DOHH2 (cell line): Measurements from ENCODE around the gene MYO18A.

Experiments used
- H3F3A ChIP-seq: fragments of 200-600 bp; sonication (generic), shearing (Covaris generic); 2 replicates; pipeline ENCODE4 v1.6.0; 2016; ENCODE audit warnings: antibody characterized with exemption, mild to moderate bottlenecking; ENCODE audit not compliant: control insufficient read depth, insufficient read depth
- H3K27ac ChIP-seq: fragments of 200-600 bp; sonication (generic); 2 replicates; pipeline ENCODE4 v1.5.1; 2014; ENCODE audit warnings: low read depth, mild to moderate bottlenecking, low read length, moderate library complexity
- H3K27me3 ChIP-seq: fragments of 200-600 bp; sonication (generic); 2 replicates; pipeline ENCODE4 v1.6.1; 2014; ENCODE audit warnings: mild to moderate bottlenecking, low read length, mixed read lengths; ENCODE audit not compliant: control insufficient read depth
- H3K36me3 ChIP-seq: fragments of 200-600 bp; sonication (generic); 2 replicates; pipeline ENCODE4 v1.6.1; 2014; ENCODE audit warnings: mild to moderate bottlenecking, low read length, moderate library complexity, mixed read lengths; ENCODE audit not compliant: control insufficient read depth
- H3K4me1 ChIP-seq: fragments of 200-600 bp; sonication (generic); 2 replicates; pipeline ENCODE4 v1.6.1; 2014; ENCODE audit warnings: mild to moderate bottlenecking, low read length, mixed read lengths; ENCODE audit not compliant: control insufficient read depth
- H3K4me2 ChIP-seq: fragments of 200-600 bp; sonication (generic); 2 replicates; pipeline ENCODE4 v1.6.0; 2014; ENCODE audit warnings: mild to moderate bottlenecking, low read length, moderate library complexity
- H3K4me3 ChIP-seq: fragments of 200-600 bp; sonication (generic); 2 replicates; pipeline ENCODE4 v1.5.1; 2014; ENCODE audit warnings: mild to moderate bottlenecking, low read length, mixed read lengths
- H3K79me2 ChIP-seq: fragments of 200-600 bp; sonication (generic); 2 replicates; pipeline ENCODE4 v1.6.1; 2014; ENCODE audit warnings: mild to moderate bottlenecking, low read length, mixed read lengths; ENCODE audit not compliant: control insufficient read depth
- H3K9me2 ChIP-seq: fragments of 200-600 bp; sonication (generic); replicated peaks from 2 replicates; pipeline ENCODE4 v1.6.1; 2014; ENCODE audit warnings: mild to moderate bottlenecking, low read length, mixed read lengths; ENCODE audit not compliant: control insufficient read depth
- H3K9me3 ChIP-seq: fragments of 200-600 bp; sonication (generic); 2 replicates; pipeline ENCODE4 v1.6.1; 2014; ENCODE audit warnings: antibody characterized with exemption, low read length, mixed read lengths; ENCODE audit not compliant: control insufficient read depth, insufficient read depth
- H4K20me1 ChIP-seq: fragments of 200-600 bp; sonication (generic); 2 replicates; pipeline ENCODE4 v1.6.0; 2014; ENCODE audit warnings: low read depth, mild to moderate bottlenecking, antibody characterized with exemption, low read length, moderate library complexity; ENCODE audit not compliant: control insufficient read depth, insufficient read depth
- EZH2phosphoT487 ChIP-seq: fragments of 200-600 bp; sonication (generic); IDR thresholded peaks from 2 replicates; pipeline ENCODE4 v1.6.1; 2017; ENCODE audit warnings: borderline replicate concordance, mild to moderate bottlenecking, antibody characterized with exemption, low read length, moderate library complexity, mixed read lengths
- TF ChIP-seq, protein P1 (sequence below): fragments of 200-600 bp; sonication (generic); IDR thresholded peaks from one replicate; pipeline ENCODE4 v1.5.1; 2014; ENCODE audit warnings: antibody characterized with exemption, mild to moderate bottlenecking, low read depth, low read length; ENCODE audit not compliant: poor library complexity, severe bottlenecking

Gene MYO18A

DNA sequence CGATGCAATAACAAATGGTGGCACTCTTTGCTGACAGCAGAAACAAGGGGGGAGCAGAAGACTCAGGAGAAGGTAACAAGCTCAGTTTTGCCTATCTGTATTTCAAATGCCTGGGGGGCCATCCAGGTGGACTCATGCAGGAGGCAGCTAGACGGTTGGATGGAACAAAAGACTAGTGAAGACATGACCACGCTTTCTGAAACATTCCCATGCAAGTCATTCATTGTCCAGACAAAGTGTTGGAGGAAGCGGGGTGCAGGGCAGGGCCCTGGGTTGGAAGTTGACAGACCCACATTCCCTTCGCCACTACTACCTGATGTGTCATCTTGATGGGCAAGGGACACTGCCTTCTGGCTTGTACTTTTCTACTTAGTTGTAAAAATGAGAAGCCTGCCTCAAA lies 36.7 kb upstream of the MYO18A start:
- Histone ChIP-seq H3K27me3 (no peaks in the 10 kb centered on the region; the same call in none of the 2 replicates), H3K36me3 (no peaks in the 10 kb centered on the region), H3K4me3 (no peak overlapping the region), H3K79me2 (no peaks in the 10 kb centered on the region), H3K9me2 (no peaks in the 10 kb centered on the region), H3K4me1 (peaks cover 15% of the 10 kb centered on the region), H3K4me2 (no peak overlapping the region), H3F3A (no peaks in the 10 kb centered on the region), H4K20me1 (no peaks in the 10 kb centered on the region), H3K27ac (no peak overlapping the region), H3K9me3 (no peaks in the 10 kb centered on the region)
- TF ChIP-seq, protein P1, sequence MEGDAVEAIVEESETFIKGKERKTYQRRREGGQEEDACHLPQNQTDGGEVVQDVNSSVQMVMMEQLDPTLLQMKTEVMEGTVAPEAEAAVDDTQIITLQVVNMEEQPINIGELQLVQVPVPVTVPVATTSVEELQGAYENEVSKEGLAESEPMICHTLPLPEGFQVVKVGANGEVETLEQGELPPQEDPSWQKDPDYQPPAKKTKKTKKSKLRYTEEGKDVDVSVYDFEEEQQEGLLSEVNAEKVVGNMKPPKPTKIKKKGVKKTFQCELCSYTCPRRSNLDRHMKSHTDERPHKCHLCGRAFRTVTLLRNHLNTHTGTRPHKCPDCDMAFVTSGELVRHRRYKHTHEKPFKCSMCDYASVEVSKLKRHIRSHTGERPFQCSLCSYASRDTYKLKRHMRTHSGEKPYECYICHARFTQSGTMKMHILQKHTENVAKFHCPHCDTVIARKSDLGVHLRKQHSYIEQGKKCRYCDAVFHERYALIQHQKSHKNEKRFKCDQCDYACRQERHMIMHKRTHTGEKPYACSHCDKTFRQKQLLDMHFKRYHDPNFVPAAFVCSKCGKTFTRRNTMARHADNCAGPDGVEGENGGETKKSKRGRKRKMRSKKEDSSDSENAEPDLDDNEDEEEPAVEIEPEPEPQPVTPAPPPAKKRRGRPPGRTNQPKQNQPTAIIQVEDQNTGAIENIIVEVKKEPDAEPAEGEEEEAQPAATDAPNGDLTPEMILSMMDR, result no peak
- no peak for TF ChIP-seq EZH2phosphoT487

DNA sequence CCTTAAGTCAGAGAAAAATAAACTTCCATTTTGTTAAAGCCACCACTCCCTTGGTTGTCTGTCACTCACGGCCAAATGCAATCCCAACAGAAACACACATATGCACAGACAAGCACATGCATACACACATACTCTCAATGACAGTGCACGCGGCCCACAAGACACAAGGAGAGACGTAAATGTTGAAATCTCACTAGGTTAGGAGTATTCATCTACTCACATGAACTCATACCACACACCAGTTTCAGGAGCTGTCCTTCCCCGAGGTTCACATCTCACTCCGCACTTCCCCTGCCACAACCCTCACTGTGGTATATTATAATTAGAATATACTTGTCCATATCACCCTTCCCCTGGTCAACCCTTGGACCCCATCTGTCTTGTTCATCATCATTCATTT lies 36.0 kb upstream of the MYO18A start:
- H3K4me2 ChIP-seq, result no peak overlapping the region
- no peak for TF ChIP-seq EZH2phosphoT487
- TF ChIP-seq, protein P1, result no peak
- no peaks in the 10 kb centered on the region for H4K20me1 ChIP-seq
- no peak overlapping the region for H3K4me3 ChIP-seq
- H3K27ac ChIP-seq, result no peak overlapping the region
- no peaks in the 10 kb centered on the region; the same call in none of the 2 replicates for H3K27me3 ChIP-seq
- H3K4me1 ChIP-seq, result peaks cover 15% of the 10 kb centered on the region
- no peaks in the 10 kb centered on the region for H3K79me2 ChIP-seq
- no peaks in the 10 kb centered on the region for H3F3A ChIP-seq
- no peaks in the 10 kb centered on the region for H3K36me3 ChIP-seq
- no peaks in the 10 kb centered on the region for H3K9me3 ChIP-seq
- H3K9me2 ChIP-seq, result no peaks in the 10 kb centered on the region

DNA sequence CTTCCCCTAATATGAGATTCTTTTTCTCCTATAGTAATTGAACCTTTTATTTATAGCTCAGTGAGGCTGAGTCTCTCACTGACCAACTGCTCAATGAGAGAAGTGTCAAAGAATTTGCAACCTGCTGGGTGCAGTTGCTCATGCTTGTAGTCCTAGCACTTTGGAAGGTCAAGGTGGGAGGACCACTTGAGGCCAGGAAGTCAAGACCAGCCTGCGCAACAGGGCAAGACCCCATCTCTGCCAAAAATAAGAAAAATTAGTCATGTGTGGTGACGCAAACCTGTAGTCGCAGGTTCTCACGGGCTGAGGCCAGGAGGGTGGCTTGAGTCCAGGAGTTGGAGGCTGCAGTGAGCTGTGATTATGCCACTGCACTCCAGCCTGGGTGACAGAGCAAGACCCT lies 35.5 kb upstream of the MYO18A start:
- no peak overlapping the region for H3K4me2 ChIP-seq
- no peaks in the 10 kb centered on the region for H3K9me3 ChIP-seq
- no peaks in the 10 kb centered on the region for H3K79me2 ChIP-seq
- H3K4me3 ChIP-seq, result no peak overlapping the region
- no peak overlapping the region for H3K27ac ChIP-seq
- H3K27me3 ChIP-seq, result no peaks in the 10 kb centered on the region; the same call in none of the 2 replicates
- no peaks in the 10 kb centered on the region for H3K36me3 ChIP-seq
- H3F3A ChIP-seq, result no peaks in the 10 kb centered on the region
- H3K4me1 ChIP-seq, result peaks cover 15% of the 10 kb centered on the region
- H4K20me1 ChIP-seq, result no peaks in the 10 kb centered on the region
- H3K9me2 ChIP-seq, result no peaks in the 10 kb centered on the region
- TF ChIP-seq, protein P1, result no peak
- no peak for TF ChIP-seq EZH2phosphoT487

DNA sequence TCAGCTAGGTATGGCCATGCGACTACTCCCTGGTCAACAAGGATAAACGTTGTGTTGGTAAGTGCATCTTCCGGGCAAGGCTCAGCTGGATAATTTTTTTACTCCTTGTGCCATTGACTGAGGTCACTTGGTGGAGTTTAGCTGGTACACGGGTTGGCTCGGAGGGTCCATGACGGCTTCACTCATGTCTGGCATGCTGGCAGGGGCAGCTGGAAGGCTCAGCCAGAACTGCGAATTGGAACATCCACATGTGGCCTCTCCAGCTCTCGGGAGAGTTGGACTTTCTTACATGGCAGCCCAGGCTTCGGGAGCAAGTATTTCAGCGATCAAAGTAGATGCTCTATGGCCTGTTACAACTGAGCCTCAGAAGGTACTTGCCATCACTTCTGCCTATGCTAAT lies 35.0 kb upstream of the MYO18A start:
- H3F3A ChIP-seq, result no peaks in the 10 kb centered on the region
- H3K27me3 ChIP-seq, result no peaks in the 10 kb centered on the region; the same call in none of the 2 replicates
- TF ChIP-seq, protein P1, result no peak
- TF ChIP-seq EZH2phosphoT487, result no peak
- no peaks in the 10 kb centered on the region for H3K36me3 ChIP-seq
- no peaks in the 10 kb centered on the region for H3K9me2 ChIP-seq
- no peak overlapping the region for H3K4me2 ChIP-seq
- H3K27ac ChIP-seq, result no peak overlapping the region
- no peak overlapping the region for H3K4me3 ChIP-seq
- peaks cover 15% of the 10 kb centered on the region for H3K4me1 ChIP-seq
- no peaks in the 10 kb centered on the region for H4K20me1 ChIP-seq
- no peaks in the 10 kb centered on the region for H3K79me2 ChIP-seq
- H3K9me3 ChIP-seq, result no peaks in the 10 kb centered on the region
